Central memory CD4-positive, alpha-beta T cell (primary cell): ENCODE data around the gene DYNC2LI1.

Source experiments
- DNase-seq: peaks from one replicate; pipeline ENCODE4 v3.0.0; 2022

The DYNC2LI1 gene

DNA sequence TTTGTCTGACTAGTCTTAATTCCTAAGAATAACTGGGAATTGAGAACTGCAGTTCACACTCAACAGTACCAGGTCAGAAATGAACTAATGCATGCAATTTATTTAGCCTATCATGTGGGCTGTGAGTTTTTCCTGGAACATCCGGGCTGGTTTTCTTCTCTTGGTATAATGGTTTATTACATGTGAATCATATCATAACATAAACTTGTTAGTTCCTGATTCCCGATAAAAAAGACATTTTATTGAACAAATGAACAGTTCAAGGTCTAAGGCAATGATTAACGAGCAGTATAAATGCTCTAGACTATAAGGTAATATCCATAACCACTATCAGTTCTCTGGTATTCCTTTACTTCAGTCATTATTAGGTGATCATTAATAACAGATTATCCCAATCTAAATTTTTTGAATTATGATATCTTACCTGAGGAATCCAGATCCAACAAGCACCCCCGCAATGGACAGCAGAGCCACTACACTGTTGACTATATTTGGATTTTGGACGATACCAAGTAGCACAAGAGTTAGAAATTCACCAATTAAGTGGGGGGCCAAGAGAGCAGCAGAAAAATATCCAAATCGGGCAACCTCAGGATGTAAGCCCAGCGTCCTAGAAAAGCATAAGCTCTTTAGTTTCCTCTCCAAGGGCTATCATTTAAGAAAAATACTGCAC, 45.8 kb downstream of the DYNC2LI1 start:
- DNase-seq, result no peak

DNA sequence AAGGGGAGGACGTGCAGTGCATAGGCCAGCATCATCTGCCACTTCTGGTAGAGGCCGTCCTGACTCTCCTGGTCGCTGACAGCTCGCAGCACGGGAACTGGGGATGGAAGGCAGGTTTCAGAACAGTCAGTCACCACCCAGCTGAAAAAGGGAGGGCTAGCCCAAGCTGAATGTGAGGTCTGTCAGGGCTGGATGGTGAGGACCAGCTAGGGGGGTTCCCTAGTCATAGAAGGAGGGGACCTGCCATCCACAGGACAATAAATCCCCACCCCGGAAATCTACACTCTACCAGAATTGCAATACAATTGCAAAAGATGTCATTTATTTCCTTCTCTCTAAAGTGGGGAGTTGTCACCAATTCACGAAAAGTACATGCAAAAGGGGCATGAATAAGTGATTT, 49.0 kb downstream of the DYNC2LI1 start:
- no peak for DNase-seq

DNA sequence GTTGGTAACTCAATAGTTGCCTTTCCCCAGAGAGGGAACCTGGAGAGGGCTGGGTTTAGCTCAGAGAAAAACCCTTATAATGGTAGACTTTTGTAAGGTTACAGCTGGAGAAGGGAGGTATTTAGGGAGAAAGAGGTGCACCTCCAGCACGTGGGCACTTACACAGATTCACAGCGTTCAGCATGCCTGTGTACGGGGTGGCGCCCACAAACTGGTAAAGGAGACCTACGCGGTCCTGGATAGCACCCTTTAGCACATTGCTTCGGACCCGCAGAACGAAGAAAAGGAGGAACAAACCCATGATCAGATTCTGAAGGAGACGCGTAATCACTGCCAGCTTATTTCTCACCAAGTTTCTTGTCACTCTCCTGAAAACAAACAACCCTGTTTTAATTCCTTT, 49.9 kb downstream of the DYNC2LI1 start:
- DNase-seq, result no peak

DNA sequence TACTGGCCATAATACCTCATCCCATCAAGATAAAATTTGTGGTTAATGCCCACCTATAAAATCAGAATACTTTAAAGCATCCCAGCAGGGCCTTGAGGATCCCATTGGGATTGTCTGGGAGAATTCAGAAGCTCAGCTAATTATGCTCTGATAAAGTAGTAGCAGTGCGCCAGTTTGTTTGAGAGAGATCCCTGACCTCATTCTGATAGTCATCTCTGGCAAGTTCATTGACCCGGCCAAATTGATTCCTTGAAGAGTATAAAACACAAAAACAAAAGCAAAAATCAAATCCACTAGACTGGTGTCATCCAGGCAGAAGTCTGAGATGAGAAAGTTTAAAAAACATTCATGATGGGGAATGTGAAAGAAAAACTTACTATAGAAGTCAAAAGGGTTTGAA, 50.7 kb downstream of the DYNC2LI1 start:
- DNase-seq, result no peak

DNA sequence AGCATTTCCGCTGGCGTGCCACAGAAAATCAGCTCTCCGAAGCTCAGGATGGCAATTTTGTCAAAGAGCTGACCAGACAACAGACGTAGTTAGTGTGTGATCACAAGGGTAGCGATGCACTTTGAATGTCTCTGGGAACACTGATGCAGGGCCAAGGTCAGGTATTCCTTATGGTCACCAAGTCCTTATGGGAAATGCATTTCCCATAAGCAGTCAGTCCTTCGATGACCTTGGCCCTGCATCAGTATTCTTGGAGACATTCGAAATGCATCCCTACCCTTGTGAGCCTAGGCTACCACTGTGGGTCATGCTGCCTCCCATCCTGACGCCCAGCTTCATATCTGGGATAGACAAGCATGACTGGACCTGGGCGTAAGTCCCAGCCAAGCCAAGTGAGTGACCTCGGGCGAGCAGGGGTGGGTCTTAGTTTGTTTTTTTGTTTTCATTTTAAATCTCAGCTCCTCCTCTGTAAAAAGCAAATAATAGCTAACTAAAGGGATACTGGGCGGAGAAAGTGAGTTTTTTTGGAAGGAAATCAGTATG, 51.2 kb downstream of the DYNC2LI1 start:
- DNase-seq, result no peak

DNA sequence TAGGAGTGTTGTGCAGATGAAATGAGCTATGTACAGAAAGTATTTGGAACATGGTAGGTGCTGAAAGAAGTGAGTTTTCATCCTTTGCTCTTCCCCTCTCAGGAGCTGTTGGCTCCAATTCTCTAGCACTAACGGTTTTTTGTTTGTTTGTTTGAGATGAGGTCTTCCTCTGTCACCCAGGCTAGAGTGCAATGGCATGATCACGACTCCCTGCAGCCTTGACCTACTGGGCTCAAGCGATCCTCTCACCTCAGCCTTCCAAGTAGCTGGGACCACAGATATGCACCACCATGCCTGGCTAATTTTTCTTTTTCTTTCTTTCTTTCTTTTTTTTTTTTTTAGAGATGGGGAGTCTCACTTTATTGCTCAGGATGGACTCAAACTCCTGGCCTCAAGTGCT, 52.0 kb downstream of the DYNC2LI1 start:
- no peak for DNase-seq

DNA sequence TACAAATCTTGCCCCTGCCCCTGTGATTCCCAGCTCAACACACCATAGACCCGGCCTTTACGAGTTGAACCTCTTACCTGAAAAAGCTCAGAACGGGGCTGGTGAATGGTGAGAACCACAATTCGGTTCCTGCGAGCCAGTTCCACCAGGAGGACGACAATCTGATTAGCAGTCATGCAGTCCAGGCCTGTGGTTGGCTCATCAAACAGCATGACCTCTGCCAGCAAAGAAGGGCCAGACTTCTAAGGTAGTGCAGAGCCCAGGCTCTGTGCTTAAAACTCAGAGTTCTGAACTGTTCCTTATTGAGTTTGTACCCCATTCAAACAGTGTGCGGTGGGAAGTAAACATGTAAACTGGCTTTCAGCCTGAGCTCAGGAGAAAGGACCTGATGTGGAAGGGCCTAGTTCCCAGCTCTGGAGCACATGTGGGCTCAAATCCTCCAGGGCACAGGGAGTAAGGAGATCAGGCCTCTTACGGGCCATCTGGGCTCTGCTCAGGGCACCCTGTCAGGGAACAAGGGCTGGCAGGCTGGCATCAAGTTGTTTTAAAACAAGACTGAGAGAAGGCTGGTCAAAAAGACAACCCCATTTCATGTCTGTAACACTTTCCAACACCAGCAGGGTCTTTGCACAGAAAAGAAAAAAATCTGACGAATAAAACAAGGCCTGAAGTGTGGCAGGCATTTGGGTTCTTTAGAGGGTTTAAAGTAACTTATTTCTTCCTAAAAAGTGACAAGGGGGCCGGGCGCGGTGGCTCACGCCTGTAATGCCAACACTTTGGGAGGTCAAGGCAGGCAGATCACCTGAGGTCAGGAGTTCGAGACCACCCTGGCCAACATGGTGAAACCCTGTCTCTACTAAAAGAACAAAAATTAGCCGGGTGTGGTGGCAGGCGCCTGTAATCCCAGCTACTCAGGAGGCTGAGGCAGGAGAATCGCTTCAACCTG, 52.7 kb downstream of the DYNC2LI1 start:
- DNase-seq, result no peak

DNA sequence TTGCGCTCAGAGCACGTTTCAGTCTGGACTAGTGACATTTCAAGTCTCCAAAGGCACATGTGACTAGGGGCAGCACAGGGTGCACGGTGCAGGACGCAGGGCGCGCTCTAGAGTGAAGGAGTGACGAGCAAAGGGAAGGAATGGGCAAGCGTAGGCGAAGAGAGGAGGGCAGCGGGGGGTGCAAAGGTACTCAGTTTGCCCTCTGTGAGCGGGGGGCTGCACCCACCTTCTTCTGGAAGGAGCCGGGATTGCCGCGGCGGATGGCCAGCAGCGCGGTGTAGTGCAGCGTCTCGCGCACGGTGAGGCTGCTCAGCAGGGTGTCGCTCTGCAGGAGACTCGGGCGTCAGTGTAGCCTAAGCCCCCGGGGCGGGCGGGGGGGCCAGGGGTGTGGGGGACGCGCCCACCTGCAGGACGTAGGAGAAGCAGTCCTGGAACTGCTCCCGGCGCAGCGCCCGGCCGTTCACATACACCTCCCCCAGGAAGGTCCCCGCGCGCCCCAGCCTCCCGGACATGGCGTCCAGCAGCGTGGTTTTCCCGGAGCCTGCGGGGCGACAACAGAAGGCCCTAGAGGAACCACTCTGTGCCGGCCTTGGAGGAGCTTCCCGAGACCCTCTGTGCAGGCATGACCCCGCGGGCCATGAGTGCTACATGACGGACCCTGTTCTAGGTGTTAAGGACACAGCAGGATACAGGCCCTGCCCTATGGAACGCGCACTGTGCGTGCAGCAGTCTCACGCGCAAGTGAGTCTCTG, 57.9 kb downstream of the DYNC2LI1 start:
- no peak for DNase-seq

DNA sequence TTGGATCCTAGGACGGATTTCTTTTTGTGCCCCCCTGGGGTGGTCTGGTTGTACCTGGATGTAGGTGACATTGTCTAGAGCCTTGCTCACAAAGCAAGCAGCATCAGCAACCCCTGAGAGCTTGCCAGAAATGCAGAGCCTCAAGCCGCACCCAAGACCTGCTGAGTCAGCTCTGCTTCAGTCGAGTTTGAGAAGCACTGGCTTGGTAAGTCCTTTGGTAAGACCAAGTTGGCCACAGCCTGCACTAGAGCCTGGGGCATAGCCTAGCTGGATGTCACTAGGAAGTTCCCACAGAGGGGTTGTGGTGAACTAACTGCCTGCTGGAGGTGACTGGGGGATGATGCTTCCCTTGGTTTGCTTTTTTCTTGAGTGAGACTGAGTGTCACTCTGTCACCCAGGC, 58.6 kb downstream of the DYNC2LI1 start:
- no peak for DNase-seq

DNA sequence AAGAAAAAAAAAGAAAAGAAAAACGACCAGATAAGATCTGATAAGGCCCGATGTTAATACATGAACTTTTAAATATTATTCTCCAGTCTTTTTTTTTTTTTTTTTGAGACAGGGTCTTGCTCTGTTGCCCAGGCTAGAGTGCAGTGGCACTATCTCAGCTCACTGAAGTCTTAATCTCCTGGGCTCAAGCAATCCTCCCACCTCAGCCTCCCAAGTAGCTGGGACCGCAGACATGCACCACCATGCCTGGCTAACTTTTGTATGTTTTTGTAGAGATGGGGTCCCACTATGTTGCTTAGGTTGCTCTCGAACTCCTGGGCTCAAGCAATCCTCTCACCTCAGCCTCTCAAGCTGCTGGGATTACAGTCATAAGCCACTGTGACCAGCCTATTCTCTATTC, 63.2 kb downstream of the DYNC2LI1 start:
- no peak for DNase-seq

DNA sequence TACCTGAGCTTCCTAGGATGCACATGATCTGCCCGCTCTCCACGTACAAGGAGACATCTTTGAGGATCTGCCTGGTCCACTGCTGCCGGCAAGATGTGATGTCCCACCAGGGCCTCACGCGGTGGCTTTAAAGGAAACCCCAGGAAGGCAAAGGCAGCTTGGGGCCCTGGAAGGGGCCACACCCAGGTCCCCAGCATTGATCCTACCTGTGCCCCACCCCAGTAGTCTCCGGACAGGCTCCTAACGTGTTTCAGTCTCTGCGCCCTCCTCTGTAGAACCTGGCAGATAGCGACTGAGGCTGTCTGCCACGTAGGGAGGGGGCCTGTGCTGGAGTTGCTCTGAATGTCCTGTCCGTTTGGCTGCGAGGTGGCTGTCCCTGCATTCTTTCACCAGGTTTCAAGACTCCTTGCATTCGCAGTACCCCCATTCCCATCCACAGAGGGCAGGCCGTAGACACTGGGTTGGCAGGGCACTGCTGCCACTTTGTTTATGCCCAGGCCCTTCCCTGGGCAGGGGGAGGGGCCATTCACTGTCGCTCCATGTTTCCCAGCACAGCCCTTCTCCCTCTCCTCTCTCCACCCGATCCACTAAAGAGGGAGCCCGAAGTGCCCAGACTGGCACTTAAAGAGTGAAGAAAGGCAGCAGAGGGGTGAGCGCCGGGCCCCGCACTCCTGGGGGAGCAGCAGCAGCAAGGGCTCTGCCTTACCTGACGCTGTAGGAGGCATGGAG, 64.2 kb downstream of the DYNC2LI1 start:
- DNase-seq, result no peak

DNA sequence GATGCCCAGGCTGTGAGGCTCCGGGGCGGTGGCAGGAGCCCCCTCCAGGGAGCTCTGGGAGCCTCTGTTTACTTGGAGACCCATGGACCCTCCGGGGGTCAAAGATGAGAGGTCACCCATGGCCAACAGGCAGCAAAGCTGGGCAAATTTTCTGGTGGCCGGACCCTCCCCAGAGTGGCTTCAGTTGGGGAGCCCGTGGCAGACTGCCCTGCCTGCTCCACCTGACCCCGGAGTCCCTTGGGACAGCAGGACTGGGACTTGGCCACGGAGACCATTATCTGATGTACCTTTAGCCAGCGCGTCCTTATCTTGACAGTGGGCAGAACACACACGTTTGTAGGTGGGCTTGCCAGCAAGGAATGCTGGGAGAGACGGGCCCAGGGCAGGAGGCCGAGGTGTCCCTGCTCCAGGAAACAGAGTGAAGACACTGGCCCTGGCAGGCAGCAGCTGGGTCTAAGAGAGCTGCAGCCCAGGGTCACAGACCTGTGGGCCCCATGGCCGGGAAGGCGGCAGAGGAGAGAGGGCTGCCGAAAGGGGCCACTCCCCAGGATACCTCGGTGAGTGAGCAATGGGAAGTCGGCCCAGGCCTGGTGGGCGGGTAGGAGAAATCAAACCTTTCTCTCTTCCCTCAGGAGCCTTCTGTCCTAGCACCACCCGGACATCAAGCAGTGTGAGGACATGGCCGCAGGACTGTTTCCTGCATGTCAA, 64.9 kb downstream of the DYNC2LI1 start, which contains the start of the genes ABCG5 and ABCG8:
TSS of gene ABCG5 (minus strand) at position 280 of the 708 bp plus-strand sequence. CDS start at position 120, 160 bp downstream.
TSS of gene ABCG8 (plus strand) at position 412 of the 708 bp plus-strand sequence. CDS start at position 495, 83 bp downstream.
- DNase-seq, result no peak

DNA sequence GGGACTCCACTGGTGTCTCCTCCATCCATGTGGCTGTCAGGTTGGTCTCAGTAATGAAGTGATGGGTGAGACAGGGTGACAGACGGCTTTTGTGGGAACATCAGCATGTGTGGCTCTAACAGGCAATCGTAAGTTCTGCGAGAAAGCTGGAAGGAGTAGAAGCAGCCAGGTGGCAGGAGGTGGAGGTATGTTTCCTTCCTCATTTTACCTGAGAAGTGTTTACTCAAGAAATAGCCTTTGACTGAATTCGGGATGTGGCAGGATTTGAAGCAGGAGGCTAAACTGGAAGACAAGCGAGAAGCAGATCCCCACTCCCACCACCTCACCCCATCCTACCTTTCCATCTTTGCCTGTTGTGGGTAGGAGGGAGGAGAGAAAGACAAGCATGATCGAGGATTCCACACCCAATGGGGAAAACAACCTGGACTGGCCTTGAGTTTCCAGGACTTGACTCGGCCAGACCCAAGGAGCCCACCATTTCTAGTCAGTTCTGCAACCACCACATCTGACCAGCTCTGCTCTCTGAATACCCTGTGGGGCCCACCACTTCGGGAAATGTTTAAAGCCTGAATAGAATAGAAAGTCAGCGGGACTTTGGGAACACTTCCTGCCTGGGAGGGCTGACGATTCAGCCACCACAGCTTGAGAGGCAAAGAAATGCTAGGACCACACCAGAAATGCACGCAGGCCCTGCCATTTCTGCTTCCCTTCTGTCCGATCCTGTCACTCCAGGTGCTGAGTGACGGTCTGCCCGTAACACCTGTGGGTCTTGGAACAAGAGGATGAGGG, 66.1 kb downstream of the DYNC2LI1 start:
- DNase-seq, result no peak

DNA sequence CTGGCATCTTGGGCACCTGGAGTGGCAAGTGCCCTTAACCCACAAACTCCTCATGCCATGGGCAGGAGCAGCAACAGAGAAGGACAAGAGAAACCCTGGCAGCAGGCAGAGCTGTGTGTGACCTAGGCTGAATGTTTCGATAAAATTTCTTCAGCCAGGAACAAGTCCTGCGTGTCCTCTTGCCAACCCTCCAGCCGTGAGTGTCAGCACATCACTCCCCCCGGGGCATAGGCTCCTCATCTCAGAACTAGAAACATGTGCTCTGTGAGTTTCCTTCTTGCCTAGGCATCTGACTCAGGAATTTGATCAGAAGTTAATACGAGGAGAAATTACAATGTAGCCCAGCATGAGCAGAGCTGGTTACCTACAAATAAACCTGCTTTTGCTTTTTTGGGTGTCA, 67.1 kb downstream of the DYNC2LI1 start:
- no peak for DNase-seq

DNA sequence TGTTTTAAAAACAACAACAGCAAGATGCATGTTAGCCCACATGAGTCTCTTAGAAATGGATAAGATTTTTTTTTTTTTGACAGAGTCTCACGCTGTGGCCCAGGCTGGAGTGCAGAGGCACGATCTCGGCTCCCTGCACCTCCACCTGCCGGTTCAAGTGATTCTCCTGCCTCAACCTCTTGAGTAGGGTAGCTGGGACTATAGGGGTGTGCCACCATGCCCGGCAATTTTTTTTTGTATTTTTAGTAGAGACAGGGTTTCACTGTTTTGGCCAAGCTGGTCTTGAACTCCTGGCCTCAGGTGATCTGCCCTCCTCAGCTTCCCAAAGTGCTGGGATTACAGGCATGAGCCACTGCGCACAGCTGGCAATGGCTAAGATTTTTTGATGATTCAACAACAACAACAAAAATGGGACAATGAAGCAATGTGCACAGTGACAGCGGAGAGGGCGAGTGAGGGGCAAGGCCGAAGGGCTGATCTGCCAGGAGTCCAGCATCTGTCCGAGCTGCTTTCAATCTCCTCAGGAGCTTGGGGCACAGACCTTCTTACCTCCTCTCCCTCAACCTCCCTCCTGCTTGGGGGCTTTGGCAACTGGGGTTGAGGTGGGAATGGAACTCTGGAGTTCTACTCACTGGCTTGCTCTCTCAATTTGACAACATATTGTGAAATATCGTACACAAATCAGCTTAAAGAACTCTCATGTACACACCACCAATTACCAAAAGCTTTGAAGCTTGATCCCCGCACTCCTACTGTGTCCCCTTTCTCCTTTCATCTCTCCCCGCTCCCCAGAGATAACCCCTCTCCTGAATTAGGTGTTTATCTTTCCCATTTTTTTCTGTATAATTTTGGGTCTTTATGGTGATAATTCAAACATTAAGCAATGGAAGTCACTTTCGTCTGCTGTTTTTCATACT, 68.4 kb downstream of the DYNC2LI1 start:
- no peak for DNase-seq

DNA sequence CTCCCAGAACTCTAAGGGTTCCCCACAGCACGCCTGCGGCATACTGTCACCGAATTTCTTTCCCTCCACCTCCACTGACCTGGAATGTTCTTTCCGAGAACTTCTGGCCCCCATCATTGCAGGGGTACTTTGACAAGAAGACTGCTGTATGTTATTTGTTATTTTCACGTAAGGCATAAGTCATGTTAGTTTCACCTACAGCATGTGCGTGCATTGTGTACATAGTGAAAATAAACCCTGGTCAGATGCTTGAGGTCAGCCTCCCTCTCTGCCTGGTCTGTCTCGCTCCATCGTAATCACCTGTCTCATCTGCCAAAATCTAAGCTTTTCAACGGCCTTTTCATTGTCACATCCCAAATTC, 69.0 kb downstream of the DYNC2LI1 start:
- DNase-seq, result no peak

DNA sequence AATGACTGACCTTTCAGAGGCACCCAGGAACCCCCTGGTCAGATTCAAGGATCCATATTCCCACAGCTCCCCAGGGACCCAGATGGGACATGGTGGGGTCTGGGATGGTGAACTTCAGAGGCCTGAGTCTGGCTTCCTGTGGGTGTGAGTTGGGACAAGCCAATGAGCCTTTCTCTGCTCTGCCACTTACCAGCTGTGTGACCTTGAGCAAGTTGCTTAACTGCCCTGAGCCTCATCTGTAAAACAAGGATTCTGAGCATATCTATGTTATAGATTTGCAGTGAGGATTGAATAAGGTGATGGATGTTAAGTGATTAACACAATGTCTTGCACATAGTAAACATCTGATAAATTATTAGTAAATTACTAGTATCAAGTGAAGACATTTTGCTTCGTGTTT, 71.3 kb downstream of the DYNC2LI1 start:
- no peak for DNase-seq

DNA sequence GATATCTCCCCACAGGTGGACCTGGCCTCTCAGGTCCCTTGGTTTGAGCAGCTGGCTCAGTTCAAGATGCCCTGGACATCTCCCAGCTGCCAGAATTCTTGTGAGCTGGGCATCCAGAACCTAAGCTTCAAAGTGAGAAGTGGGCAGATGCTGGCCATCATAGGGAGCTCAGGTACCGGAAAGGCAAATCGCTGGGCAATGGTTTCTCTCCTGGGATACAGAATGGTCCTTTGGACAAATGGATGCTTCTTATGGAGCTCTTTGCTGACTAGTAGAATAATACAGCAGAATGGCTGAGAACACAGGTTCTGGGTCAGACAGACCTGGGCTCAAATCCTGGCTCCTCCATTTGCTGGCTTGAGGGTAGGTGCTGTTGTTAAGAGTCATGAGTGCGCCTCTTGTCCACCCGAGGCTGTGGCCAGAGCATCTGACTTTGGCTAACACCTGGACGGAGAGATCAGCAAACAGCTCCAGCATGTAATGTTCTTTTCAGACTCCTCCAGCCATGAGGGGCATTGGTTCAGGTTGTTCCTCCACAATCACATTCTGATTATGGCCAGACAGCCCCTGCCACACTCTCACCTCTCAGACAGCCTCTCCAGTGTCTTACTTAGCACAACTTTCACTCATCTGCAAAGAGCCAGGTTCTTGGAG, 72.4 kb downstream of the DYNC2LI1 start:
- DNase-seq, result no peak

DNA sequence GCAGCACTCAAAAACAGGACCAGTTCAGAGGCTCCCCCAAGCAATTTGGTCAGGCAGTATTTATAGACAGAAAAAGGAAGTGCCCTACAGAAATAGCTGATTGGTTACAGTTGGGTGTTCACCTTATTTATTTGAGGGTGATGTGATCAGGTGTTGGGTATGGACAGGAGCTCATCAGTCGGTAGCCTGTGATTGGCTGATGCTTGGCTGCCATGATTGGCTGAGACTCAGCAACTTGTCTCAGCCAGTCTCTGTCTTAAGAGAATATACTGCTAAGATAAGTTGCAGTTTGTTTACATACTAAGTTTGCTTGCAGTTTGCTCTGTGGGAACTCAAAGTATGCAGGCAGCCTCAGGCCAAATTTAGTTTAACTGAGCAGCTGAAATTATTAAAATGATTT, 74.4 kb downstream of the DYNC2LI1 start:
- DNase-seq, result no peak
